NCI-H1436 (cell line): ENCODE measurements around the gene TAGLN3.

Experiments
- DNase-seq: peaks from one replicate; lab custom pipeline; 2025; lab: John Stamatoyannopoulos, UW

The TAGLN3 gene

GRCh38 chr3:112048911-112049310, 50.2 kb downstream of the TAGLN3 start:
- DNase-seq, result no peak

DNA sequence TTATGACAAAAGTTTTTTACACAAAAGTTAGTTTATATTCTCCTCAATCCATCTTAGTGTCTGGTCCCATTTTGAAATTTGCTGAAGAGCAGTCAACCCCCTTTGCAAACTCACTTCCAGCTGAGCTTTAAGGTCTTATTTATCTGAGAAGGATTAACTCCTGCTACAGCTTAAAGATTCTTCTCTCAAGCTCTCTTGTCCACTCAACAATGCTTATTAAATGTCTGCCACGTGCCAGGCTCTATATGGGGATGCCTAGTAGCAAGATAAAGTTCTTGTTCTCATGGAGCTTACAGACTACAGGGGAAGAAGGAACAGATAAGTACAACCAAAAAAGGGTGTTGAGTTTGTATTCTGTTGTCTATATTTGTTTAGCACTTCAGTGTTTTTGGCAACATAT, 54.5 kb downstream of the TAGLN3 start:
- no peak for DNase-seq

DNA sequence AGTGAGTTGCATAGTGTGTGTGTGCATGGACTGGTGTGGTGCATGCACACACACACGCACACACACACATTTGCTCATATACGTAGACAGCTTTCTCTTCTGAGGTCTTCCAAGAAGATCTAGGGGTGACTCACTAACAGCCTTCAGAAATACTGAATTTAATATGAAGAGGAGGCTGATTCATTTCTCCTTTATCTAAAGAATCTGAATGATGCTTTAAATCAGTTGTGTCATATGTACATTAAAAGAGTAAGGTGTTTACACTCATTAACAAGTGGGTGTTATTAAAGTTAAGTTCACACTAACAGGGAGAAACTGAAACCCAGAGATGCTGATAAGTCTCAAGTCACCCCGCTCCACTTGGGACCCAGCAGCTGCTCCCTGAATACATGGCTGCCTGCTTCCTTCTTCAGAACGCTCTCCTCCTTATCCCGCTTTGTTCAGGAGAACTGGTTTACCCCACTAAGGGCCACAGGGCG, 57.8 kb downstream of the TAGLN3 start:
- DNase-seq, result no peak

GRCh38 chr3:112059497-112059896, 60.8 kb downstream of the TAGLN3 start:
- no peak for DNase-seq

DNA sequence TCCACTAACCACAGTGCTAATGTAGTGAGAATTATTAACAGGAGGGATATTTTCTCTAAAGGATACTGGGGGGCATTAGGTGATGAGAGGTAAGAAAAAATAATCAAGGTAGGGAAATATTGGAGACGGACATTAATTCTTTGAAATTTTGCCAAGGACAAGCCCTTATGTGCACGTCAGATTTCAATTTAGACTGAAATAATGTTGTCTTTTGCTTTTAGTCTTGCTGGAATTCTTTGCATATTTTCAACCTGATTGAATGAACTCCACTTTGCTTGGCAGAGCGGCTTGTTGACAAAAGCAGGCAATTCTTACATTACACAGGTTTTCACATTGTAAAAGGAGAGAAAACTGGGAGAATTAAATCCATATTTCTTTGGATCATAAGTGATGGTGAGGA, 62.4 kb downstream of the TAGLN3 start:
- DNase-seq, result no peak
